Stimulated activated CD4-positive, alpha-beta T cell treated with anti-CD3 and anti-CD28 coated beads, Interleukin-1b, Interleukin-23, amount 100 ng/mL, for 1 hour (primary cell): ENCODE measurements around the gene NMNAT2.
"Not testable (repeated sequence)": the region's sequence is repeated elsewhere in the genome, so short reads cannot be mapped to it uniquely, and the experiment has no call there.

Source experiments
- DNase-seq, 2 donors: peaks; one replicate each; pipeline ENCODE4 v3.0.0-alpha.2; 2020; ENCODE audit warnings: low read depth in 2 of 2

Gene NMNAT2

GRCh38 chr1:183417772-183418491 is at the start of gene NMNAT2:
Gene NMNAT2 (minus strand): TSS chr1:183418380. CDS start chr1:183418267, 113 bp downstream.
- no peak for DNase-seq

DNA sequence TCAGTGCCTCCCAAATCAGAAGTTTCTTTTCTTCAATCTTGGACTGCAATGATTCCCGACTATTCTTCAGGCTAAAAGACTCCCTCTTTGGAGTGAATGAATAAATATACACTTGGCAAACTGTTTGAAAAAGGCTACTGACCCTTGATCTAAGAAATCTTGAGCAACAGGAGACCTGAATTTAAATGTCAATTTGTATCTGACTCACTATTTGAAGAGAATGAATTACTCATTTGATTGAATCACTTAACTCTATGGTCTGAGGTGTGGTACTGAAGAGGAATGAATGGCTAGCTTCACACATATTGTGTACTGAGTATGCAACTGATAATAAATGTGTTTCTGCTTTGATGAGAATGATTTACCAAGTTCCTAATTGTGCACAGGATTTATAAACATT is 49.5 kb upstream of the NMNAT2 start:
- no peak for DNase-seq

- DNase-seq = no peak
These were observed 48.6 kb upstream of the NMNAT2 start for GRCh38 chr1:183466781-183467180.

- no peak for DNase-seq
These were observed 45.4 kb upstream of the NMNAT2 start for GRCh38 chr1:183463566-183463965.

- DNase-seq = no peak
These were observed 43.2 kb upstream of the NMNAT2 start for GRCh38 chr1:183461350-183461749.

GRCh38 chr1:183460596-183460995 is 42.4 kb upstream of the NMNAT2 start:
- no peak for DNase-seq

DNA sequence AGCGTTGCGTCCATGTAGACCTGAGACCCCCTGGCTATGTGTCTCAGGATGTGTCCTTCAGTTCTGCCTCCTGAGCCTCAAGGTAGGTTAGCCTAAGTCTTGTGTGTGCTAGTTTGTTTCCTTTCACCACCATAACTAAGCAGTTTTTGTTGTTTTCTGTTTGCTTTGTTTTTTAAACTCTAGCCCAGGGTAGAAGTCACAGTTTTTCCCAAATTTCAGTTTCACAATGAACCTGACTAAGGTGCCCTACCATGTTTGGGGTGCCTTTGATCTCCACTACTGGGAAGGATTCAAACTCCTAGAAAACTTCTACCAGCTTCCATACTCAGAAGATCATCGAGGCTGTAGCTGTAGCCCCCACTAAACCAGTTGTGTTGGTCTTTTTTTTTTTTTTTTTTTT is 39.3 kb upstream of the NMNAT2 start:
- DNase-seq = no peak

DNA sequence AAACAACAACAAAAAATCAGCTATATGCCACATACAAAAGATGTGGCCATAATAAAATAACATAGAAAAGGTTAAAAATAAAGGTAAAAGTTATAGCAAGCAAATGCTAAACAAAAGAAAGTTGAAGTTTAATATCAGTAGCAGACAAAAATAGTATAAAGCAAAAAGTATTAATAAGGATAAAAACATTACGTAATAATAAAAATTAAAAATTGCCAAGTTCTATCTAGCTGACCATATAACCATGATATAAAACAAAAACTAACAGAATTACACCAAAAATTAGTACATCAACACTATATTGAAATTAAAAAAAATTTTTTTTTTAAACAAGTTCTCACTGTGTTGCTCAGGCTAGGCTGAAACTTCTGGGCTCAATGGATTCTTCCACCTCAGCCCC is 38.6 kb upstream of the NMNAT2 start:
- no peak for DNase-seq

DNA sequence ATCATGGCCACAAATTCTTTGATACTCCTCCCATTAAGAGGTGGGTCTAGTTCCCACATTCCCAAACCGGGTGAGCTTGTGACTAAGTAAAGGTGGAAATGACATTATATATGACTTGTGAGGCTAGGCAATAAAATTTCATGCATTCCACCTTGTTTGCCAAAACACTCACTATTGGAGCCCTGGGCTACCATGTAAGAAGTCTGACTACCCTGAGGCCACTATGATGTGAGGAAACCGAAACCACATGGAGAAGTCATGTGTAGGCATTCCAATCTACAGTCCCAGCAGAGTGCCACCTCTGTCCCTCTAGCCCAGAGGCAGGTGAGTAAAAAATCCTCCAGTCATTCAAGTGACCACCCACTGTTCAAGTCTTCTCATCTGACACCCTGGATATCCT is 36.2 kb upstream of the NMNAT2 start:
- no peak for DNase-seq

DNA sequence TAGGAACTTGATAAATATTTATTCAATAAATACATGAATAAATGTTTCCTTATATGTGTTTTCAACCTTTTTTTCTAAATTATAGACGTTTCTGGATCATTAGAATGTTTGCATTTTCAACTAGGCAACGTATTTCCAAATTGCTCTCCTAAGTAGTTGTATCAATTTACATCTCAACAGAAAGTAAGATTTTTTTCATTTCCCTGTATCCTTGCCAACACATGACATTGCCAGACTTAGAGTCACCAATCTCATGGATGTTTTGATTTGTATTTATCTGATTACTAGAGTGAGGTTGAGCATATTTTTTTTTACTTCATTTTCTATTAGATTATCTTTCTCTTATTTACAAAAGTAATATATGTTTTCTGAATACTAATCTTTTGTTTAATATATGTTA is 31.9 kb upstream of the NMNAT2 start:
- no peak for DNase-seq

GRCh38 chr1:183449223-183449770 is 31.1 kb upstream of the NMNAT2 start:
- no peak for DNase-seq

GRCh38 chr1:183444243-183444642 is 26.1 kb upstream of the NMNAT2 start:
- DNase-seq = no peak

GRCh38 chr1:183443466-183443865 is 25.3 kb upstream of the NMNAT2 start:
- no peak for DNase-seq

- DNase-seq = no peak
These were observed 24.8 kb upstream of the NMNAT2 start for GRCh38 chr1:183443011-183443410.

- DNase-seq = no peak
These were observed 19.9 kb upstream of the NMNAT2 start for GRCh38 chr1:183438060-183438459.

DNA sequence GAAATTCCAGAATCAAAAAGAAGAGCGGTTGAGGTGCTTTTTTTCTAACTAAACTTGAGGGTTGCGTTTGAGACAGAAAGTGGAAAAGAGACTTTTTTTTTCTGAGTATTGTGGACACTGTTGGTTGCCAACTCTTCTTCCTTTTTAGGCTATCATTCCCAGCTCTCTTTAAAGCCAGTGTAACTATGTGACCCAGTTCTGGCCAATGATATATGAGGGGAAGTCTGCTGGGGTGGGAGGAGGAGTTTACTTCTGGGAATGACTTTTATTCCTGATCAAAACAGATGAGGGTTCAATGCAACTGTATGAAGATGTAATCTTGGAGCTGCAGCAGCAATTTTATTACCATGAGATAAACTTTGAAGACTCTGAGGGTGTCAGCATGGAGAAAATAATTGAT is 17.3 kb upstream of the NMNAT2 start:
- DNase-seq = no peak

DNA sequence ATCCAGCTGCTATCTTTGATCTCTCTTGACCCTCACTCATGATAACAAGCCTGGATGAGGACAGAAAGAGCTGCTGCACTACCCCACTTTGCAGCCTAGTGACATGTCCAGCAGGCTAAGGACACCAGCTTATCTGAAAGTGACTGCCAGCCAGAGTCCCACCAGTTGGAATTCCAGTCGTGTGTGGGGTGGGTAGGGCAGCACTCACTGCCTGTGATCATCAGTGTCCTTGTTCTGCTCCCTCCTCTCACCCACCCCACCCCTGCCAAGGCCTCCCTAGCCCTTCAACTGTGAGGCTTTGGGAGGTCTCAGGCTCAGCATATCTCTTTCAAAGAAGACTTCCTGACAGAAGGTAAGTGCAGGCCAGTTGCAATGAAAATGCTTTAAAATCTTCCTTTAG is 15.5 kb upstream of the NMNAT2 start:
- no peak for DNase-seq

- DNase-seq = no peak
These were observed 14.3 kb upstream of the NMNAT2 start for GRCh38 chr1:183432548-183432875.

DNA sequence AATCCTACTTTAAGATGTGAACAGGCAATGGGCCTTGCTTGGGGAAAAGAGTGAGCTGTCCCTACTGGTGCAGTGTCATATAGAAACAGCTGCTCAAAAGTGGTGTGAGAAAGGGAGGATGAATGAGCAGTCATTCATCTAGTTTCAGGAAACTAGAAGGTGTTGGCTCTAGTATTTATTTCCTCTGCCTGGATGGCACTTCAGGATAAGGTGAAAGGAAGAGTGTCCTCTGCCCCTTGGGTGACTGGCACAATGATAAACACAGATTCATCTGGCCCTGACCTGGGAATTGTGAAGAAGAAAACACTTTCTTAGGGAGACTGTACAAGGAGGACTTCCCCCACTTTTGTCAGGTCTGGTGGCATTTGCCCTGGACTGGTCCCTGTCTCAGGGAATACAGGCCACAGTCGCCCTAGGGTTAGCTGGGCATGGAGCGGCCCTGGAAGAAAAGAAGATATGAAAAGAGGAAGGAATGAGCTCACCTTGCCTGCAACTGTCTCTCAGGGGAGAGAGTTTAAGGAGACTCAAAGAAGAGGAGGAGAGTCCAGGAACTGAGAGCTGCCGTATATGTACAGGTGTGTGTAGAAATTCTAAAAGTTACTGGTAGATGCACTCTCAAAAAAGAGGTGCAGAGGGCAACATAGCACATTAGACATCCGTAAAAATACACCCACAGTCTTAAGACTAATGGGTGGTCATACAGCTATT is 13.8 kb upstream of the NMNAT2 start:
- DNase-seq = no peak

DNA sequence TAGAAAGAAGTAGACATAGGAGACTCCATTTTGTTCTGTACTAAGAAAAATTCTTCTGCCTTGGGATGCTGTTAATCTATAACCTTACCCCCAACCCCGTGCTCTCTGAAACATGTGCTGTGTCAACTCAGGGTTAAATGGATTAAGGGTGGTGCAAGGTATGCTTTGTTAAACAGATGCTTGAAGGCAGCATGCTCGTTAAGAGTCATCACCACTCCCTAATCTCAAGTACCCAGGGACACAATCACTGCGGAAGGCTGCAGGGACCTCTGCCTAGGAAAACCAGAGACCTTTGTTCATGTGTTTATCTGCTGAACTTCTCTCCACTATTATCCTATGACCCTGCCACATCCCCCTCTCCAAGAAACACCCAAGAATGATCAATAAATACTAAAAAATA is 9.4 kb upstream of the NMNAT2 start:
- DNase-seq = not testable (repeated sequence)

GRCh38 chr1:183424691-183425090 is 6.5 kb upstream of the NMNAT2 start:
- DNase-seq = no peak

DNA sequence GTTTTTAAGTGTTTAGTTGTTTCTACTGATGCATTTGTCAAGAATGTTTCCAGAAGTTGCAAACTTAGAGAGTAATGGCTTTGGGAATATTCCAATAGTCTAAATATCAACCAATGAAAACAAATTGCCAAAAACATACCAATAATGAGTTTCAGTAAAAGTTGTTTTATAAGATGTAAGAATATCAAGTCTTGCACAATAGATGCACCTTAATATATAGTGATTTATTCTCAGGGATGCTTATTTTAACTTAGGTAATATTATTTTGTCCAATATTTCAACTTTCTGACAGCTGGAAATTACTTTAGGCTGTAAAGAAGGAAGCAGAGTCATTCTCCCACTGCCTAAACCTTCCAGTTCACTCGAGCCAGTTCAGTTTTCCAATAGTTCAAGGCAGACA is 5.4 kb upstream of the NMNAT2 start:
- DNase-seq = no peak

- DNase-seq = no peak
These were observed 1.2 kb upstream of the NMNAT2 start for GRCh38 chr1:183419399-183419798.
